Posterior cingulate gyrus (tissue), 11 donors: Measurements from ENCODE around the gene PLXNA2.

Source experiments
- DNase-seq, 10 donors: peaks; one replicate each; pipeline versions ENCODE4 v3.0.0 to v3.0.0-alpha.2; 2020 to 2021; ENCODE audit warnings: mixed read lengths in 3 of 10
- intact Hi-C: fragments of 100-400 bp; cut with DNase I; formaldehyde crosslinking; loops from one replicate; pipeline ENCODE4 v1.15.1; 2023

PLXNA2 gene

DNA sequence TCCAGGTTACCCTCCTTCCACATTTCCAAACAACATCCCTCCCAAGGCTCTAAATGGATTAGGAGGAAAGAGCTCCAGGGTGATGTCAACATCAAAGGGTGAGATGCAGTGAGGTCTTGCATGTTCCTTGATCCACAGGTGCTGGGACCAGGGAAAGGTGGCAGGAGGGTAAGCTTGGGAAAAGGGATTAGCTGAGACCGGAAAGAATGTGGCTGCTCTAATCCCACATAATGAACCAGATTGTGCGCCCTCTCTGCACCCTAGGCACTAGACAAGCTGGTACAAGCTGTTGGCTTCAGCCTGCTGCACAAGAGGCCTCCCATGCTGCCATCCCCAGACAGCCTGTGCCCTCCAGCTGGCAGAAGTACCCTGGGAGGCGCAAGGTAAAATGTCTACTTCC, 34.9 kb downstream of the PLXNA2 start:
- no peak for DNase-seq
- intact Hi-C loops = no loop called here

DNA sequence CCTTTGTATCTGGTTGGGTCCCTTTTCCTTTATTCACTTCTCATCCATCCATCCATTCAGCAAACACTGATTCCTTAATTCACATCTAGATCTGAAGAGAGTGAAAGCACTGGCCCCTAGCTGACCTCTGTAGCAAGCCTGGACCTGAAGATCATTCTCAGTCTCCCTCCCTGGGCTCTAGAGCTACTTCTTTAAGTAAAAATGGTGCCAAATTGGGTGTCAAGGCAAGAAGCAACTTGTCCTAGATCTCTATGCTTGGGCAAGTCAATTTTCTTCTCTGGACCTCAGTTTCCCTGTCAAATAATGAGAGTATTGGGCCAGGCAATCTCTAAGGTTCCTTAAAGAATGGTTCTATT, 36.1 kb downstream of the PLXNA2 start:
- intact Hi-C loops = no loop called here
- no peak for DNase-seq

DNA sequence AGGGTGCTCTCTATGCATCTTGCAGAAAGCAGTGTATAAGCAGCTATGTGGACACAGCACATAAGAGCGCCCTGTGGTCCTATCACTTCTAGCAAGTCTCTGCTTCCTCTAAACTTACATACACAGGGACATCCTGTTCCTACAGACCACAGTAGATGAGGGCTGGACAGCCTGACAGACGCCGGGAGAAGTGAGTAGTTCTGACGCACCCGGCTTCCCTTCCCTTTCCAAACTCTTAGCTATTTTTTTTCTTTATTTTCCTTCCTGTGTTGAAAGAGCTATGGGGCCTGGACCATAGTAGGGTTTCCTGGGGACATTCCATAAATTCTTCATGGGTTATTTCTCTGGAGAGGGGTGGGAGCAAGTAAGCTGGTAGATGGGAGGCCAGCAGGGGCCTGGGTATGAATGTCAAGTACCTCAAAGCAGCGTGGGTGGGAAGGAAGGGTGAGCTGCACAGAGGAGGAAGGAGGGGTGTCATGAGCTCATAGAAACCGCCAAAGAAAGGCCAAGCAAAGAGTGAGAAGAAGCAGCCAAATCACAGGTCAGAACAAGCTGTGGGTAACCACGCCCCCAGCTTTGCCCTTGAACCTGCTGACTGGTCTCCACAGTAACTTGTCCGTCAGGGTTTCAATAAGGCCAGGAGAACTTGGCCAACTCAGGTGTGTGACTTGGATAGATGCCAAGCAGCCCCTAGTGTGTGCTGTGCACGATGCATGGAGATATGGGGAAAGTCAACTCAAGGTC, 36.6 kb downstream of the PLXNA2 start:
- intact Hi-C loops = no loop called here
- no peak for DNase-seq

GRCh38 chr1:208206092-208206698, 38.0 kb downstream of the PLXNA2 start:
- intact Hi-C loops = no loop called here
- no peak for DNase-seq

GRCh38 chr1:208205216-208206013, 38.8 kb downstream of the PLXNA2 start:
- intact Hi-C loops = no loop called here
- no peak for DNase-seq

GRCh38 chr1:208204779-208205178, 39.4 kb downstream of the PLXNA2 start:
- intact Hi-C loops = no loop called here
- no peak for DNase-seq

DNA sequence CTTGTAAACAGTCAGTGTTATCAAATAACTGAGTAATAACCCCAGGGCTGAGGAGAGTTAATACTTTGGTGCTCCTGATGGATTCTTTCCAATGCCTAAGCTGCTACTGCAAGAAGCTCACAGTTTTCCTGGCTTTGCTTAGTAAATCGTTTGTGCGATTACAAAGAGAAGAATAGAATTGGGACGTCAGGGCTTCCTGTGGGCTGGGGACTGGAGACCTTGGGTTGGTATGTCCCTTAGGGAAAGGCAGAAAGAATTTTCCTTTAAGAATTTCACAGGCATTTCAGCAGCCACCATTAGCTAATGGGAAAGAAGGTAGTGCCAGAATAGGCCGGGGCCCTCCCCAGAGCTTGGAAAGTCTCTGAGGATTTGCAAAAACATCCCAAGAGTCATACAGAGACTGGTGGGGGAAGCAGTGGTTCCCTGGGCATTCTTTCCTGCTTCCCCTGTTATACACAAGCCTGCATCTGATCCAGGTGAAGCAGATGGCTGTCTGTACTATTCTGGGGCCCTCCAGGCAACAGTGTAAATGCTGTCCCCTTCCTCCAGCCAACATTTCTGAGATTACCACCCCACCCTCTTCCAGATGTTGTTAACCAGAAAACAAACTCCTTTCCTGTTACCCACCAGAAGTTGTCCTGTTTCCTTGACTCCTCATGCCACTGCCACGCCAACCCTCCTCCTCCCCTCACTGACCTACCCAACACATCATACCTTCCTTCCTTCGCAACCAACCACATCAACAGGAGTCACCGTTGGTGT, 40.2 kb downstream of the PLXNA2 start:
- intact Hi-C loops = no loop called here
- no peak for DNase-seq

DNA sequence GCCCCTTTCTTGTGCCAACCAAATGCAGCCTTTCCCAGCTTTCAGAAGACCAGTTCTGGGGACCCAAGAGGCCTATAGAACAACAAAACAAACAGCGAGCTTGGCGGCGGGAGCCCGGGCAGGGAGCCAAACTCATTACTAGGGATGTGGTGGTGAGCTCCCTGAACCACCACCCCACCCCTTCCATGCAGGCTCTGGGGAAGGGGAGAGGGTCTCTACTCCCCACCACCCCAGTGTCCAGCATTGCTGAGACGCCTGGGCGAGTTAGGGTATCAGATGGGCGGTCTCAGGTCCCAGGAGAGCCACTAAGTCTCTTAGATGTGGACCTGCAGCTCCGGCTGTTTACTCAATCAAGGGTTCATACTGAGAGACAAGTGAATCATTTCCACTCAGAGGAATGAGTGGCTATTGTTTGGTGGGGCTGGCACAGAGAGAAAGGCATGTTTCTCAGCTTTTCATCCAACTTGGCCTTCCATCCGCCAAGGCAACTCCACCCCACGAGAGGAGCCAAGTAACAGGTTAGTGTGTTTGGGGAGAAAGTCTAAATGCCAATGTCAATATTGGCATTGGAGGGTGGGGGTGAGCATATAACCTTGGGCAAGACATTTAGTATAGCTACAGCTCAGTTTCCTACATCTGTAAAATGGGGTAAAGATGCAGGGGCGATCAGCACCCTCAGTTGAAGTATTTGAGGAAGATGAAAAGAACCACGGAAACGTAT, 40.9 kb downstream of the PLXNA2 start:
- intact Hi-C loops = no loop called here
- DNase-seq = peak in 7 of 10 donors; percentile 32 to 88 (median 52)

GRCh38 chr1:208202333-208202995, 41.7 kb downstream of the PLXNA2 start:
- DNase-seq = no peak
- intact Hi-C loops = no loop called here

- DNase-seq = no peak
- intact Hi-C loops = no loop called here
These were observed 43.0 kb downstream of the PLXNA2 start for GRCh38 chr1:208201229-208201628.

DNA sequence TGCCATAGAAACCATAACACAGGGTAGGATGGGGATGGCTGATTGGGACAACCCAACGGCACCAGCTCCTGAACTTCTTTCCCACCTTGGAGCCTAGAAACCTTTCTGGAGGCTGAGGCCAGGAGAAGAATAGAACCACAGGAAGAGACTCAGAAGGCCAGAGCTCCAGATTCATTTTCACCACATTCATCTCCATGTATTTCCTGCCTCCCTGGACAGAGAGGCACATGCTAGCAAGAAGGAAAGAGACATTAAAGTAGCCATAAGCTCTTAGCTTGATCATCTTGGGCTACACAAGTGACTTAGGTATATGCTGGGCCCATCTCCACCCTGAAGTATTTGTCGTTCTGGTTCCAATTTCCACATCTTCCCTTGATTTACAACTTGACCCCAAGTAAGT, 44.1 kb downstream of the PLXNA2 start:
- DNase-seq = no peak
- intact Hi-C loops = no loop called here

- DNase-seq = no peak
- intact Hi-C loops = no loop called here
These were observed 45.9 kb downstream of the PLXNA2 start for GRCh38 chr1:208198236-208198635.

- no peak for DNase-seq
- intact Hi-C loops = no loop called here
These were observed 49.2 kb downstream of the PLXNA2 start for GRCh38 chr1:208194944-208195343.

DNA sequence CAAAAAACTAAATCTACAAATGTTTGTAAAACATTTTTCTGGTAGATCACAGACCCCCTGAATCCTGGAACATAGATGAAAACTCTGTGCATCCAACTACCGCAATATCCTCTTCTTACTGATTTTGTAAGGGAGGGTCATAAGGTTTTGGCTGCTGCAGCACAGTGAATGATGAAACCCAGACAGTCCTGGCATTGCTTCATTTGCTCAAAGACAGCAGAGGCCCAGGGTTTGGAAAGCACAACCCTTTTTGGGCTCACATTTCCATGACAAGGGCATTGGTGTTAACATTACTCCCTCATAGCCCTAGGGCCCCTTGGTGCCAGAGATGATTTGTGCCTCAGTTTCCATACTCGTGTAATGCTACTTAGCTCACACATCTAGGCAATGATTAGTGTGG, 51.2 kb downstream of the PLXNA2 start:
- DNase-seq = no peak
- intact Hi-C loops = no loop called here

- intact Hi-C loops = no loop called here
These were observed 53.4 kb downstream of the PLXNA2 start for GRCh38 chr1:208190784-208191183.

GRCh38 chr1:208189716-208190115, 54.5 kb downstream of the PLXNA2 start:
- peak in 1 of 10 donors; percentile 36 for DNase-seq
- intact Hi-C loops = loop anchor here (5.0 kb wide), 1 partner anchor 48 kb away; no protein-coding TSS in a partner anchor

More at GRCh38 chr1:208190784-208191183, 53.4 kb downstream of the PLXNA2 start:
- no peak for DNase-seq

- intact Hi-C loops = loop anchor here (5.0 kb wide), 1 partner anchor 48 kb away; no protein-coding TSS in a partner anchor
- DNase-seq = no peak
These were observed 55.0 kb downstream of the PLXNA2 start for GRCh38 chr1:208189183-208189582.

DNA sequence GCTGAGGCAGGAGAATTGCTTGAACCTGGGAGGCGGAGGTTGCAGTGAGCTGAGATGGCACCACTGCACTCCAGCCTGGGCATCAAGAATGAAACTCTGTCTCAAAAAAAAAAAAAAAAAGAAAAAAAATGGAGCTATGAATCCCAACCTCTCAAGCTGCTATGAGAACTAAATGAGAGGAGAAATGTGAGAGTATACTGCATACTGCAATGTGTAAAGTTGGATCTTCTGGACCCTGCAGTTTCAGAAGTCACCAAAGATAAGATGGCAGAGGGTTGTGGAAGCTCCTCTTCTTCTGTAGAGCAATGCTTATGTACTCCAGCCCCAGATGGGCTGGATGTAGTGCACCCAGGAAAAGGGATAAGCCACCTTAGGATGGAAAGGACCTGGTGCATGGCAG, 55.6 kb downstream of the PLXNA2 start:
- intact Hi-C loops = loop anchor here (5.0 kb wide), 1 partner anchor 49 kb away; no protein-coding TSS in a partner anchor
- DNase-seq = no peak

GRCh38 chr1:208187499-208188041, 56.6 kb downstream of the PLXNA2 start:
- no peak for DNase-seq
- intact Hi-C loops = loop anchor here (5.0 kb wide), 1 partner anchor 50 kb away; no protein-coding TSS in a partner anchor
